Right atrium auricular region (tissue), 2 donors: ENCODE measurements around the gene PARD3B. TPM values are rescaled to one million over a fixed set of nuclear protein-coding genes. Genes with fewer than 3 reads are reported as not detected.

ENCODE experiments used
- DNase-seq: peaks from one replicate; pipeline ENCODE4 v3.0.0-alpha.2; 2019; ENCODE audit warnings: low spot score
- H3K27ac ChIP-seq, 2 donors: fragments of 200-600 bp; sonication (generic); 1 replicate in 1 of 2; 2 replicates in 1 of 2; pipeline ENCODE4 v1.5.1; 2016 to 2019
- H3K27me3 ChIP-seq, 2 donors: fragments of 200-600 bp; sonication (generic); one replicate each; pipeline versions ENCODE4 v1.5.1 to v1.6.0; 2017 to 2019
- H3K36me3 ChIP-seq: fragments of 200-600 bp; sonication (generic); one replicate; pipeline ENCODE4 v1.5.1; 2016
- H3K4me1 ChIP-seq, 2 donors: fragments of 200-600 bp; sonication (generic); one replicate each; pipeline versions ENCODE4 v1.5.1 to v1.6.0; 2017 to 2019
- H3K4me3 ChIP-seq, 2 donors: fragments of 200-600 bp; sonication (generic); 1 replicate in 1 of 2; 2 replicates in 1 of 2; pipeline ENCODE4 v1.5.1; 2017 to 2019; ENCODE audit warnings: mild to moderate bottlenecking in 1 of 2, moderate library complexity in 1 of 2
- H3K9me3 ChIP-seq, 2 donors: fragments of 200-600 bp; sonication (generic); one replicate each; pipeline ENCODE4 v1.5.1; 2019
- total RNA-seq, 2 donors: library from RNA; depleted of rRNA; stranded (reverse); fragments of >200 nt; gene quantifications; one replicate each; pipeline ENCODE4 v1.1.0, GENCODE V29; 2016
- TF ChIP-seq, protein P1 (sequence below), 2 donors: fragments of 200-600 bp; sonication (generic); IDR thresholded peaks; one replicate each; pipeline ENCODE4 v1.5.1; 2019; ENCODE audit warnings: antibody characterized with exemption in 2 of 2

Gene PARD3B
- total RNA-seq, 2 donors from 2014 or later: 7.4 to 12.2 TPM

GRCh38 chr2:204886713-204887112 is 341.4 kb downstream of the PARD3B start:
- Histone ChIP-seq H3K27ac (no peak overlapping the region), H3K4me1 (no peaks in the 10 kb centered on the region), H3K9me3 (no peaks in the 10 kb centered on the region), H3K27me3 (no peaks in the 10 kb centered on the region), H3K36me3 (no peaks in the 10 kb centered on the region), H3K4me3 (no peak overlapping the region)
- DNase-seq: no peak
- TF ChIP-seq, protein P1, sequence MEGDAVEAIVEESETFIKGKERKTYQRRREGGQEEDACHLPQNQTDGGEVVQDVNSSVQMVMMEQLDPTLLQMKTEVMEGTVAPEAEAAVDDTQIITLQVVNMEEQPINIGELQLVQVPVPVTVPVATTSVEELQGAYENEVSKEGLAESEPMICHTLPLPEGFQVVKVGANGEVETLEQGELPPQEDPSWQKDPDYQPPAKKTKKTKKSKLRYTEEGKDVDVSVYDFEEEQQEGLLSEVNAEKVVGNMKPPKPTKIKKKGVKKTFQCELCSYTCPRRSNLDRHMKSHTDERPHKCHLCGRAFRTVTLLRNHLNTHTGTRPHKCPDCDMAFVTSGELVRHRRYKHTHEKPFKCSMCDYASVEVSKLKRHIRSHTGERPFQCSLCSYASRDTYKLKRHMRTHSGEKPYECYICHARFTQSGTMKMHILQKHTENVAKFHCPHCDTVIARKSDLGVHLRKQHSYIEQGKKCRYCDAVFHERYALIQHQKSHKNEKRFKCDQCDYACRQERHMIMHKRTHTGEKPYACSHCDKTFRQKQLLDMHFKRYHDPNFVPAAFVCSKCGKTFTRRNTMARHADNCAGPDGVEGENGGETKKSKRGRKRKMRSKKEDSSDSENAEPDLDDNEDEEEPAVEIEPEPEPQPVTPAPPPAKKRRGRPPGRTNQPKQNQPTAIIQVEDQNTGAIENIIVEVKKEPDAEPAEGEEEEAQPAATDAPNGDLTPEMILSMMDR (IDR thresholded peaks at IDR 0.05): no peak

GRCh38 chr2:204888222-204888621 is 342.9 kb downstream of the PARD3B start:
- no peak overlapping the region for H3K4me3 ChIP-seq
- H3K4me1 ChIP-seq: no peaks in the 10 kb centered on the region
- no peak overlapping the region for H3K27ac ChIP-seq
- H3K9me3 ChIP-seq: no peaks in the 10 kb centered on the region
- no peaks in the 10 kb centered on the region for H3K36me3 ChIP-seq
- DNase-seq: no peak
- no peaks in the 10 kb centered on the region for H3K27me3 ChIP-seq
- TF ChIP-seq, protein P1 (IDR thresholded peaks at IDR 0.05): no peak

- TF ChIP-seq, protein P1 (IDR thresholded peaks at IDR 0.05): no peak
- no peak overlapping the region for H3K4me3 ChIP-seq
- no peak for DNase-seq
- no peaks in the 10 kb centered on the region for H3K9me3 ChIP-seq
- H3K27ac ChIP-seq: no peak overlapping the region
- H3K4me1 ChIP-seq: no peaks in the 10 kb centered on the region
- no peaks in the 10 kb centered on the region for H3K27me3 ChIP-seq
- no peaks in the 10 kb centered on the region for H3K36me3 ChIP-seq
These were observed 345.4 kb downstream of the PARD3B start for GRCh38 chr2:204890680-204891079.

GRCh38 chr2:204891739-204892138 is 346.5 kb downstream of the PARD3B start:
- Histone ChIP-seq H3K36me3 (no peaks in the 10 kb centered on the region), H3K9me3 (no peaks in the 10 kb centered on the region), H3K4me1 (no peaks in the 10 kb centered on the region), H3K4me3 (no peak overlapping the region), H3K27ac (no peak overlapping the region), H3K27me3 (no peaks in the 10 kb centered on the region)
- TF ChIP-seq, protein P1 (IDR thresholded peaks at IDR 0.05): no peak
- DNase-seq: no peak

DNA sequence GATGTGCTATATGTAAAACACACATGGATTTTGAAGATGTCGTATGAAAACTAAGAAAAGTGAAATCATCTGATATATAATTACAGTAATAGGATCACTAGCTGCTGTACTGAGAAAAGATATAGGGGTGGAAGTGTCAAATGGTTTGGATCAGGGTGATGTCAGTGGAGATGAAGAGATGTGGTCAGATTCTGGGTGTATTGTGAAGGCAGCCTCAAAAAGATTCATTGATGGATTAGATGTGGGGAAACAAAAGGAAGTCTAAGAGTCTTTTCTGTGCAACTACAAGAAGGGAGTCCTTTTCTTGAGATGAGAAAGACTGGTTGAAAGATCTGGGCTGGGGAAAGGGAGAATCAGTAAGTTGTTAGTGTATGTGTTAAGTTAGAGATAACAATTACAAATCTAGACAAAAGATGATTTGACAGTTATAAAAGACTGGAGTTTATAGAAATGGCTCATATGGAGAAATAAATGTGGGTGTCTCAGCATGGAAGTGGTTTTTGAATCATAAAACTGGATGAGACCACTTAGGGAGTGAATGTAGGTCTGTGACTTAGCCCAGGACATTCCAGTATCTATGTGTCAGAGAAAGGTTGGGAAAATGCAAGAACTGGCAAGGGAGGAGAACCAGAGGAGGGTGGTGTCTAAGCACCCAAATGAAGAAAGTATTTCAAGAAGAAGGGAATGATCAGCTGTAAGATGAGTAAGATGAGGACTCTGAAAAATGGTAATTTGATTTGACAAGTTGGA is 347.4 kb downstream of the PARD3B start:
- no peaks in the 10 kb centered on the region for H3K4me1 ChIP-seq
- no peak overlapping the region for H3K4me3 ChIP-seq
- H3K27me3 ChIP-seq: no peaks in the 10 kb centered on the region
- no peaks in the 10 kb centered on the region for H3K36me3 ChIP-seq
- DNase-seq: no peak
- H3K27ac ChIP-seq: no peak overlapping the region
- TF ChIP-seq, protein P1 (IDR thresholded peaks at IDR 0.05): no peak
- H3K9me3 ChIP-seq: no peaks in the 10 kb centered on the region

- Histone ChIP-seq H3K4me1 (no peaks in the 10 kb centered on the region), H3K4me3 (no peak overlapping the region), H3K27ac (no peak overlapping the region), H3K9me3 (peaks cover 0 to 13% of the 10 kb centered on the region in 2 donors), H3K36me3 (no peaks in the 10 kb centered on the region), H3K27me3 (no peaks in the 10 kb centered on the region)
- TF ChIP-seq, protein P1 (IDR thresholded peaks at IDR 0.05): no peak
- no peak for DNase-seq
These were observed 350.9 kb downstream of the PARD3B start for GRCh38 chr2:204896146-204896545.
